B cell (primary cell): ENCODE results near the gene RHEBL1. TPM values are rescaled to one million over a fixed set of nuclear protein-coding genes. Genes with fewer than 3 reads are reported as not detected.

Experiments used
- ATAC-seq: fragments of 200-7000 bp; cut with Tn5 transposase; one replicate; pipeline ENCODE4 v1.10.0; 2021; ENCODE audit warnings: low read depth, mild to moderate bottlenecking, moderate number of reproducible peaks, moderate library complexity
- CTCF ChIA-PET: fragments of 350-600 bp; sonication (Branson Sonifier 250); formaldehyde crosslinking; loops from one replicate; lab custom pipeline; 2021; ENCODE audit warnings: antibody characterized with exemption, inconsistent platforms; lab: Charles Lee
- POLR2A ChIA-PET: fragments of 350-600 bp; sonication (Branson Sonifier 250); formaldehyde crosslinking; loops from one replicate; lab custom pipeline; 2021; ENCODE audit warnings: antibody characterized with exemption; lab: Charles Lee
- DNase-seq: peaks from one replicate; pipeline ENCODE4 v3.0.0; 2013
- H2AFZ ChIP-seq: 2 replicates; pipeline ENCODE4 v1.6.1; 2012; ENCODE audit warnings: mild to moderate bottlenecking, low read depth, low read length; ENCODE audit not compliant: insufficient read depth, poor library complexity, severe bottlenecking
- H3K27ac ChIP-seq, 2 donors: 1 replicate in 1 of 2; 2 replicates in 1 of 2; pipeline ENCODE4 v1.5.1; 2012 to 2013; ENCODE audit warnings: low read length in 2 of 2, mild to moderate bottlenecking in 2 of 2, moderate library complexity in 1 of 2
- H3K27me3 ChIP-seq, 4 experiments: fragments of 200-600 bp in 1 of 4; sonication (generic) in 1 of 4; replicated peaks in 1 of 4; 1 replicate in 2 of 4; 2 replicates in 2 of 4; pipeline versions ENCODE4 v1.6.1 to v1.7.0; 2013 to 2016; ENCODE audit warnings: low read length in 3 of 4, mild to moderate bottlenecking in 2 of 4, mixed read lengths in 1 of 4, moderate library complexity in 1 of 4; ENCODE audit not compliant: insufficient read depth in 4 of 4, control insufficient read depth in 3 of 4; ENCODE audit errors: control extremely low read depth in 1 of 4
- H3K36me3 ChIP-seq, 2 experiments: replicated peaks in 1 of 2; 1 replicate in 1 of 2; 2 replicates in 1 of 2; pipeline versions ENCODE4 v1.6.1 to v1.7.1; 2013; ENCODE audit warnings: low read length in 1 of 2; ENCODE audit not compliant: insufficient read depth in 2 of 2, control insufficient read depth in 1 of 2; ENCODE audit errors: control extremely low read depth in 1 of 2, extremely low read depth in 1 of 2
- H3K4me1 ChIP-seq, 2 donors: fragments of 200-600 bp in 1 of 2; sonication (generic) in 1 of 2; 1 replicate in 1 of 2; 2 replicates in 1 of 2; pipeline versions ENCODE4 v1.5.1 to v1.6.1; 2013 to 2017; ENCODE audit warnings: low read length in 2 of 2; ENCODE audit not compliant: control insufficient read depth in 2 of 2, insufficient read depth in 2 of 2
- H3K4me2 ChIP-seq: replicated peaks from 2 replicates; pipeline ENCODE3; 2012; ENCODE audit warnings: mild to moderate bottlenecking, low read depth, low read length; ENCODE audit not compliant: poor library complexity, severe bottlenecking
- H3K4me3 ChIP-seq, 5 experiments: fragments of 200-600 bp in 1 of 5; sonication (generic) in 1 of 5; 1 replicate in 3 of 5; 2 replicates in 2 of 5; pipeline versions ENCODE4 v1.5.1 to v1.7.0; 2011 to 2016; ENCODE audit warnings: low read length in 4 of 5, mild to moderate bottlenecking in 4 of 5, low read depth in 2 of 5, control low read depth in 1 of 5, moderate library complexity in 1 of 5; ENCODE audit not compliant: insufficient read depth in 1 of 5; ENCODE audit errors: control extremely low read depth in 1 of 5, extremely low read depth in 1 of 5
- H3K79me2 ChIP-seq: fragments of 200-600 bp; sonication (generic); one replicate; pipeline ENCODE4 v1.6.0; 2016; ENCODE audit warnings: low read length; ENCODE audit not compliant: control insufficient read depth, insufficient read depth
- H3K9ac ChIP-seq: fragments of 200-600 bp; sonication (generic); 2 replicates; pipeline ENCODE4 v1.6.1; 2017; ENCODE audit warnings: mild to moderate bottlenecking, low read length, moderate library complexity
- H3K9me3 ChIP-seq, 3 donors: one replicate each; pipeline versions ENCODE4 v1.6.1 to v1.7.1; 2013; ENCODE audit warnings: low read length in 2 of 3; ENCODE audit not compliant: control insufficient read depth in 2 of 3, insufficient read depth in 1 of 3; ENCODE audit errors: control extremely low read depth in 1 of 3
- H4K20me1 ChIP-seq: 2 replicates; pipeline ENCODE4 v1.6.0; 2012; ENCODE audit warnings: mild to moderate bottlenecking, low read length; ENCODE audit not compliant: insufficient read depth, control insufficient read depth, poor library complexity, severe bottlenecking
- H3K27ac Mint-ChIP-seq: one replicate; pipeline ENCODE4 v1.8.0; 2021; ENCODE audit warnings: mixed read lengths
- H3K27me3 Mint-ChIP-seq: one replicate; pipeline ENCODE4 v1.8.0; 2021; ENCODE audit warnings: mixed read lengths
- H3K4me1 Mint-ChIP-seq: one replicate; pipeline ENCODE4 v1.8.0; 2021; ENCODE audit warnings: mixed read lengths
- H3K4me3 Mint-ChIP-seq: one replicate; pipeline ENCODE4 v1.8.0; 2021; ENCODE audit warnings: mixed read lengths
- H3K9me3 Mint-ChIP-seq: one replicate; pipeline ENCODE4 v1.8.0; 2022; ENCODE audit warnings: mixed read lengths; ENCODE audit not compliant: insufficient read depth
- CTCF ChIP-seq: fragments of 200-600 bp; IDR thresholded peaks from one replicate; pipeline ENCODE4 v1.8.0; 2022; ENCODE audit warnings: antibody characterized with exemption, mild to moderate bottlenecking
- EZH2 ChIP-seq: IDR thresholded peaks from 2 replicates; pipeline ENCODE4 v1.6.1; 2012; ENCODE audit warnings: borderline replicate concordance, low read depth, mild to moderate bottlenecking, moderate library complexity, low read length; ENCODE audit not compliant: insufficient read depth, poor library complexity, severe bottlenecking
- WGBS: methylation state at CpG from one replicate; pipeline ENCODE4 v1.1.5; 2013; ENCODE audit warnings: missing lambda C conversion rate; ENCODE audit not compliant: insufficient coverage; 5-methylcytosine and 5-hydroxymethylcytosine counted together
- intact Hi-C: fragments of 100-400 bp; cut with micrococcal nuclease; formaldehyde crosslinking; loops from one replicate; pipeline ENCODE4 v1.10.0; 2022
- polyA plus RNA-seq: library from polyadenylated mRNA; depleted of rRNA; stranded (reverse); fragments of >200 nt; gene quantifications from 2 replicates; pipeline ENCODE4 v1.2.3, GENCODE V29; 2012
- total RNA-seq, 2 donors: library from RNA; stranded (reverse); fragments of 120-200 nt in 1 of 2; gene quantifications; 1 replicate in 1 of 2; 2 replicates in 1 of 2; pipeline versions ENCODE4 v1.2.3 to v1.2.4, GENCODE V29; 2013 to 2022

RHEBL1 gene
- total and polyA plus RNA-seq, 2 donors (not counting 1 experiment from before 2014, with no cell fraction given): 3.0 to 6.1 TPM

GRCh38 chr12:49023812-49024211, 46.0 kb downstream of the RHEBL1 start:
- Histone ChIP-seq H3K79me2 (peaks cover 11% of the 10 kb centered on the region), H3K27ac (no peak overlapping the region), H3K27me3 (no peaks in the 10 kb centered on the region), H3K9me3 (no peaks in the 10 kb centered on the region), H3K36me3 (peaks cover 2 to 71% of the 10 kb centered on the region in 2 experiments), H3K9ac (no peak overlapping the region), H2AFZ (no peak overlapping the region), H3K4me3 (no peak overlapping the region), H3K4me1 (peaks cover 7 to 9% of the 10 kb centered on the region in 2 donors), H3K4me2 (no peak overlapping the region), H4K20me1 (no peaks in the 10 kb centered on the region)
- POLR2A ChIA-PET: no interaction called here
- Mint-ChIP-seq H3K9me3 (no peaks in the 10 kb centered on the region), H3K27me3 (no peaks in the 10 kb centered on the region), H3K27ac (no peak overlapping the region), H3K4me3 (no peak overlapping the region), H3K4me1 (peaks cover 10% of the 10 kb centered on the region)
- DNase-seq (no peak), ATAC-seq (no peak)
- intact Hi-C loops: no loop called here
- no CpG with 5 or more reads among the region's 2 CpGs for WGBS
- no peak for TF ChIP-seq CTCF
- TF ChIP-seq EZH2: no peak
- CTCF ChIA-PET: interaction anchor here (1.0 to 2.2 kb wide), 3 partner anchors 27 to 41 kb away, joined by 3 to 6 read pairs (median 3); no protein-coding TSS in a partner anchor

- Mint-ChIP-seq H3K27me3 (no peaks in the 10 kb centered on the region), H3K9me3 (no peaks in the 10 kb centered on the region), H3K27ac (peak overlapping the region; percentile 58), H3K4me3 (no peak overlapping the region), H3K4me1 (peaks cover 16% of the 10 kb centered on the region)
- no peak overlapping the region for H3K4me2 ChIP-seq
- H3K79me2 ChIP-seq: peaks cover 10% of the 10 kb centered on the region
- no peak overlapping the region for H2AFZ ChIP-seq
- POLR2A ChIA-PET: no interaction called here
- CTCF ChIA-PET: interaction anchor here (0.7 to 1.0 kb wide), 2 partner anchors 21 to 42 kb away, joined by 3 read pairs; no protein-coding TSS in a partner anchor
- 96% methylated on average over 13 of the region's 15 CpGs for WGBS
- peaks cover 2 to 60% of the 10 kb centered on the region in 2 experiments for H3K36me3 ChIP-seq
- no peak overlapping the region for H3K27ac ChIP-seq
- H3K4me3 ChIP-seq: no peak overlapping the region
- intact Hi-C loops: no loop called here
- DNase-seq (no peak), ATAC-seq (no peak)
- H3K27me3 ChIP-seq: no peaks in the 10 kb centered on the region
- no peaks in the 10 kb centered on the region for H3K9me3 ChIP-seq
- TF ChIP-seq CTCF (no peak), EZH2 (no peak)
- no peak overlapping the region for H3K9ac ChIP-seq
- H3K4me1 ChIP-seq: peaks cover 11 to 14% of the 10 kb centered on the region in 2 donors
- no peaks in the 10 kb centered on the region for H4K20me1 ChIP-seq
Observed at GRCh38 chr12:49022558-49023178, 47.1 kb downstream of the RHEBL1 start.
